ENCODE data around the gene COP1.

DNA sequence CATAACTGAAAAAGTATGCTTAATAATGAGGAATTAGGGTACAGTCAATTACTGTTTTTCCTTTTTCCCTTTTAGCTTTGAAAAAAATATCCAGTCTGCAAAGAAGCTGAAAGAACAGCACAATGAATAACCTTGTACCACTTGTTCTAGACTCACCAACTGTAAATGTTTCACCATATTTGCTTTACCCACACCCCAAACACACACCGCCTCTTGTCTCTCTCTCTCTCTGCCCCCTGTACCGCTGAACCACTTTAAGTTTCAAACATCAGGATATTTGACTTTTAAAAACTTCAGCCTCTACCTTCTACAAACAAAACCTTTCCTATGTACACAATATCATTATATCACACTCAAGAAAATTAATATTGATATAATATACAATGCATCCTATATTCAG, 197.1 kb downstream of the COP1 start:
- TF ChIP-seq, protein P1, sequence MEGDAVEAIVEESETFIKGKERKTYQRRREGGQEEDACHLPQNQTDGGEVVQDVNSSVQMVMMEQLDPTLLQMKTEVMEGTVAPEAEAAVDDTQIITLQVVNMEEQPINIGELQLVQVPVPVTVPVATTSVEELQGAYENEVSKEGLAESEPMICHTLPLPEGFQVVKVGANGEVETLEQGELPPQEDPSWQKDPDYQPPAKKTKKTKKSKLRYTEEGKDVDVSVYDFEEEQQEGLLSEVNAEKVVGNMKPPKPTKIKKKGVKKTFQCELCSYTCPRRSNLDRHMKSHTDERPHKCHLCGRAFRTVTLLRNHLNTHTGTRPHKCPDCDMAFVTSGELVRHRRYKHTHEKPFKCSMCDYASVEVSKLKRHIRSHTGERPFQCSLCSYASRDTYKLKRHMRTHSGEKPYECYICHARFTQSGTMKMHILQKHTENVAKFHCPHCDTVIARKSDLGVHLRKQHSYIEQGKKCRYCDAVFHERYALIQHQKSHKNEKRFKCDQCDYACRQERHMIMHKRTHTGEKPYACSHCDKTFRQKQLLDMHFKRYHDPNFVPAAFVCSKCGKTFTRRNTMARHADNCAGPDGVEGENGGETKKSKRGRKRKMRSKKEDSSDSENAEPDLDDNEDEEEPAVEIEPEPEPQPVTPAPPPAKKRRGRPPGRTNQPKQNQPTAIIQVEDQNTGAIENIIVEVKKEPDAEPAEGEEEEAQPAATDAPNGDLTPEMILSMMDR (IDR thresholded peaks at IDR 0.05), result no peak
- no peak for TF ChIP-seq POLR2A (IDR thresholded peaks at IDR 0.05; ENCODE audit: low read depth)
